Activated B cell treated with CpG ODN at 0.5 μM for 24 hours (primary cell): ENCODE measurements around the gene HMOX1. TPM values are rescaled to one million over a fixed set of nuclear protein-coding genes. Genes with fewer than 3 reads are reported as not detected.
A peak's percentile ranks its signal among the peaks of the same experiment; 100 is the strongest.
"Not testable (repeated sequence)": the region's sequence is repeated elsewhere in the genome, so short reads cannot be mapped to it uniquely, and the experiment has no call there.

Source experiments
- ATAC-seq: fragments of 200-7000 bp; cut with Tn5 transposase; one replicate; pipeline ENCODE4 v1.10.0; 2021; ENCODE audit warnings: low read depth, mild to moderate bottlenecking, moderate library complexity
- CTCF ChIA-PET: fragments of 350-600 bp; sonication (Branson Sonifier 250); formaldehyde crosslinking; loops from one replicate; lab custom pipeline; 2021; ENCODE audit warnings: antibody characterized with exemption; lab: Charles Lee
- POLR2A ChIA-PET: fragments of 350-600 bp; sonication (Branson Sonifier 250); formaldehyde crosslinking; loops from one replicate; lab custom pipeline; 2021; ENCODE audit warnings: antibody characterized with exemption; lab: Charles Lee
- DNase-seq: peaks from one replicate; pipeline ENCODE4 v3.0.0; 2022
- H3K27ac Mint-ChIP-seq: one replicate; pipeline ENCODE4 v1.8.0; 2020; ENCODE audit warnings: mixed read lengths
- H3K27me3 Mint-ChIP-seq: one replicate; pipeline ENCODE4 v1.8.0; 2021; ENCODE audit warnings: mixed read lengths
- H3K36me3 Mint-ChIP-seq: one replicate; pipeline ENCODE4 v1.8.0; 2021; ENCODE audit warnings: low read depth, mixed read lengths
- H3K4me1 Mint-ChIP-seq: one replicate; pipeline ENCODE4 v1.8.0; 2021; ENCODE audit warnings: mixed read lengths
- H3K4me3 Mint-ChIP-seq: one replicate; pipeline ENCODE4 v1.8.0; 2020; ENCODE audit warnings: mild to moderate bottlenecking, mixed read lengths
- H3K9me3 Mint-ChIP-seq: one replicate; pipeline ENCODE4 v1.8.0; 2020; ENCODE audit warnings: mixed read lengths
- intact Hi-C: fragments of 100-400 bp; cut with micrococcal nuclease; formaldehyde crosslinking; loops from one replicate; pipeline ENCODE4 v1.15.1; 2024
- total RNA-seq: library from RNA; stranded (reverse); gene quantifications from 2 replicates; pipeline ENCODE4 v1.2.3, GENCODE V29; 2022
- TF ChIP-seq, protein P1 (sequence below): fragments of 200-600 bp; IDR thresholded peaks from one replicate; pipeline ENCODE4 v1.8.0; 2022; ENCODE audit warnings: antibody characterized with exemption, mild to moderate bottlenecking

The HMOX1 gene
- total RNA-seq, 1 donor from 2014 or later = 13.3 TPM

DNA sequence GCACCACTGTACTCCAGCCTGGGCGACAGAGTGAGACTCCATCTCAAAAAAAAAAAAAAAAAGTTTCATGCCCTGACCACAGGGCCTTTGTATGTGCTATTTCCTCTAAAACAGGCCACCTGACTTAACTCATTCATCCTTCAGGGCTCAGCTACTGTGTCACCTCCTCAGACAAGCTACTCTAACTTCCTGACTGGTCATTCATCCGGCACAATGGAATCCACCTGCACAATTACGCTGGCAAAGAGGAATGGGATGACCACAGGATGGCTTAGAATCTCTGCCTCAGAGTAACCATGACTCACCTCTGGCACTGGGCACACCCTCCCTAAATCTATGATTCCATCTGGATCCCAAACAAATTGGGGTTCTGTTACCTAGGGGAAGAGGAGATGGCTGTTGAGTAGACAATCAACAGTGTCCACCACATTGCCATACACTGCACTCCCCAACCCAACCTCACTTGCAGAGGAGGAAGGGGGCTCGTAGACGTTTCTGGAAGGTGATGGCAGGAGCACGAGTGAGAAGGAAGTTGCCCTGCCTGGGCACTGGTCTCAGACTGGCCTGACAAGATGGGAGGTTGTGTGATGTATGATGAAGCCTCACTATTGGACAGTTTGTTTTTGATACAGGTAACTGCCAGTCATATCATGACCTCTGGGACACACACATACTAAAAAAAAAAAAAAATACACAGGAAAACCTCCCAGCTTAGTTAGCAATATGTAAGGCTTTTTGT is 22.8 kb upstream of the HMOX1 start:
- ATAC-seq = no peak
- Mint-ChIP-seq H3K27ac (peak overlapping the region; percentile 27), H3K4me1 (peaks cover 59% of the 10 kb centered on the region), H3K9me3 (no peaks in the 10 kb centered on the region), H3K27me3 (no peaks in the 10 kb centered on the region), H3K36me3 (no peaks in the 10 kb centered on the region), H3K4me3 (no peak overlapping the region)
- intact Hi-C loops = no loop called here
- POLR2A ChIA-PET = interaction anchor here (0.6 to 2.1 kb wide), 3 partner anchors 19 to 53 kb away, joined by 4 to 12 read pairs (median 6); no protein-coding TSS in a partner anchor
- DNase-seq = no peak
- TF ChIP-seq, protein P1, sequence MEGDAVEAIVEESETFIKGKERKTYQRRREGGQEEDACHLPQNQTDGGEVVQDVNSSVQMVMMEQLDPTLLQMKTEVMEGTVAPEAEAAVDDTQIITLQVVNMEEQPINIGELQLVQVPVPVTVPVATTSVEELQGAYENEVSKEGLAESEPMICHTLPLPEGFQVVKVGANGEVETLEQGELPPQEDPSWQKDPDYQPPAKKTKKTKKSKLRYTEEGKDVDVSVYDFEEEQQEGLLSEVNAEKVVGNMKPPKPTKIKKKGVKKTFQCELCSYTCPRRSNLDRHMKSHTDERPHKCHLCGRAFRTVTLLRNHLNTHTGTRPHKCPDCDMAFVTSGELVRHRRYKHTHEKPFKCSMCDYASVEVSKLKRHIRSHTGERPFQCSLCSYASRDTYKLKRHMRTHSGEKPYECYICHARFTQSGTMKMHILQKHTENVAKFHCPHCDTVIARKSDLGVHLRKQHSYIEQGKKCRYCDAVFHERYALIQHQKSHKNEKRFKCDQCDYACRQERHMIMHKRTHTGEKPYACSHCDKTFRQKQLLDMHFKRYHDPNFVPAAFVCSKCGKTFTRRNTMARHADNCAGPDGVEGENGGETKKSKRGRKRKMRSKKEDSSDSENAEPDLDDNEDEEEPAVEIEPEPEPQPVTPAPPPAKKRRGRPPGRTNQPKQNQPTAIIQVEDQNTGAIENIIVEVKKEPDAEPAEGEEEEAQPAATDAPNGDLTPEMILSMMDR = no peak
- CTCF ChIA-PET = interaction anchor here (1.7 kb wide), 1 partner anchor 53 kb away, joined by 9 read pairs; no protein-coding TSS in a partner anchor

DNA sequence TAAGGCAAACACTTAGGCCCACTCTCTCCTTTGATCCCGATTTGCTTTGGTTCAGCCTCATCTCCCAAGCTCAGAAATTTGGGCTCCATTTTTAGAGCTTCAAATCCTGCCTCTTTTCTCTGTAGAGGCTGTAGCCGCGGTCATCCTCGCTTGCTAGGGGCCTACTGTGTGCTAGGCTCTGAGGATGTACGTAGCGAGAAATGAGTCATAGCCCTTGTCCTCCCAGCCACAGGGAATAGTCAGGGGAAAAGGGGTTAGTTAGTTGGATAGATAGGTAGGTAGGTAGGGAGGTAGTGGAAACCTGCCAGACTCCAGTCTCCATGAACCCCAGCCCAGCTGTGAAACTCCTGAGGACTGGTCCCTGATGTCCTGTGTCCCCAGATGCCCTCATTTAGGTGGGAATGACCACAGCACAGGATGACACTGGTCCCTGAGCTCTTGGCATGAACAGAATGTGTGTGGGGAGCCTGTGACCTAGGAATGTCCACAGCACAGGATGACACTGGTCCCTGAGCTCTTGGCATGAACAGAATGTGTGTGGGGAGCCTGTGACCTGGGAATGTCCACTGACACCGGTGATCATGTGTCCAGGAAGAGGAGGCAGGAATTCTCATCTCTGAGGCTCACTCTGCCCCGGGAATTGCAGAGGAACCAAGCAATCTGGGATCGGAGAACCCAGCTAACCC is 21.4 kb upstream of the HMOX1 start:
- no peak for ATAC-seq
- Mint-ChIP-seq H3K4me3 (no peak overlapping the region), H3K4me1 (peaks cover 53% of the 10 kb centered on the region), H3K27ac (peak overlapping the region; percentile 37), H3K36me3 (no peaks in the 10 kb centered on the region), H3K9me3 (no peaks in the 10 kb centered on the region), H3K27me3 (no peaks in the 10 kb centered on the region)
- CTCF ChIA-PET = interaction anchor here (0.9 to 1.2 kb wide), 3 partner anchors 8 to 71 kb away, joined by 3 to 4 read pairs (median 3); no protein-coding TSS in a partner anchor
- no peak for DNase-seq
- TF ChIP-seq, protein P1 = no peak
- POLR2A ChIA-PET = interaction anchor here (0.6 to 2.5 kb wide), 5 partner anchors 8 to 1018 kb away, joined by 3 to 6 read pairs (median 6); no protein-coding TSS in a partner anchor
- intact Hi-C loops = no loop called here

DNA sequence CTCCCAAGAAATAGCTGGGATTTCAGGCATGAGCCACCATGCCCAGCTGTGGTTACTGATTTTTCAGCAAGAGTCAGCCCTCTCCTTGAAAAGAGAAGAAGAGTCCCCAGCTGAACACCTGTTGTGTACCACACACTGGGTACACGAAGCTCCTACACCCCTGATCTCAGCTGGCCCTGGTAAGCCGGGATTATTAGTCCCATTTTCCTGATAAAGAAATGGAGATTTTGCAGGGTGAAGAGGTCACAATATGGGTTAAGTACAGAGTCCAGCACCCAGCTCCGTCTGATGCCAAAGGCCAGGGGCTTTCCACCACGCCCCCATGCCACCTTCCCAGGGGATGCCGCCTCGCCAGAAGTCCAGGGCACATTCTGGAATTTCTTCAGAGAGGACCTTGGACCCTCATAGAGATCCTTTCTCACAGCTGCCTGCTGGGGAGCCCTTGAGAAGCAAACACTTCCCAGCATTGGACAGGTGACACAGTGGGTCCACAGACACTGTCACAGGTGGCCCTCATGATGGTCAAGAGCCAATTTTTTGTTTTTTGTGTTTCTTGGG is 19.8 kb upstream of the HMOX1 start:
- no peak for DNase-seq
- ATAC-seq = no peak
- Mint-ChIP-seq H3K36me3 (no peaks in the 10 kb centered on the region), H3K4me3 (no peak overlapping the region), H3K27me3 (no peaks in the 10 kb centered on the region), H3K27ac (no peak overlapping the region), H3K4me1 (peaks cover 47% of the 10 kb centered on the region), H3K9me3 (no peaks in the 10 kb centered on the region)
- ChIA-PET POLR2A (interaction anchor here (0.7 to 2.5 kb wide), 5 partner anchors 10 to 49 kb away, joined by 3 to 7 read pairs (median 6); partner anchors contain the start of gene HMOX1), CTCF (no interaction called here)
- TF ChIP-seq, protein P1 = no peak
- intact Hi-C loops = no loop called here

DNA sequence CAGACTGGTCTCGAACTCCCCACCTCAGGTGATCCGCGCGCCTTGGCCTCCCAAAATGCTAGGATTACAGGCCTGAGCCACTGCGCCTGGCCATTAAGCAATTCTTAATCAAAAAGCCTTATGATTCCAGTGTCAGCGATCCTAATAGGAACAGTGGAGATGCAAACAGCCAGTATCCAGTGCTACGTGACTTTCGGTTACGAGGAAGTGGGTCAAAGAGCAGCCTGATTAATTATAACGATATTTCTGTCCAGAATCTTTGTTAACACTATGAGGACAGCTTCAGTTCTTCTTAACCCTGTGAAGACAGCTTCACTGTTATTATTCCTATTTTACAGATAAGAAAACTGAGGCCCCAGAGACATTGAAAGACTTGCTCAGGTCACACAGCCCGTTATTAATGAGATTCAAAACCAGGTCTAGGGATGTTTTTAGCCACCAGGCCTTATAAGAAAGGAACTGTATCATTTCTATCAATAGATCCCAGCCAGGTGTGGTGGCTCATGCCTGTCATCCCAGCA is 17.3 kb upstream of the HMOX1 start:
- Mint-ChIP-seq H3K27ac (no peak overlapping the region), H3K9me3 (no peaks in the 10 kb centered on the region), H3K36me3 (no peaks in the 10 kb centered on the region), H3K4me1 (peaks cover 59% of the 10 kb centered on the region), H3K4me3 (no peak overlapping the region), H3K27me3 (no peaks in the 10 kb centered on the region)
- ChIA-PET CTCF (interaction anchor here (0.7 kb wide), 1 partner anchor 12 kb away, joined by 3 read pairs; no protein-coding TSS in a partner anchor), POLR2A (interaction anchor here (1.1 to 2.1 kb wide), 2 partner anchors 11 to 47 kb away, joined by 5 to 6 read pairs; no protein-coding TSS in a partner anchor)
- ATAC-seq = no peak
- TF ChIP-seq, protein P1 = no peak
- DNase-seq = no peak
- intact Hi-C loops = no loop called here

DNA sequence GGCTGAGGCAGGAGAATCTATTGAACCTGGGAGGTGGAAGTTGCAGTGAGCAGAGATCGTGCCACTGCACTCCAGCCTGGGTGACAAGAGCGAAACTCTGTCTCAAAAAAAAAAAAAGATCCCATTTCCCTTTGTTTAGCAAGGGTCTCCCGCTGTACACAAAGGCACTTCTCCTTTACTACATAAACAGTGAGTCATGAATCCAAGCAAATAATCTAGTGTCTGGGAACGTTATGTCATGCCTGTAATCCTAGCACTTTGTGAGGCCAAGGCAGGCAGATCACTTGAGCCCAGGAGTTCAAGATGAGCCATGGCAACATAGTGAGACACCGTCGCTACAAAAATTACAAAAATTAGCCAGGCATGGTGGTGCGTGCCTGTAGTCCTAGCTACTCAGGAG is 16.7 kb upstream of the HMOX1 start:
- H3K4me3 Mint-ChIP-seq, H3K9me3 Mint-ChIP-seq, DNase-seq, intact Hi-C loops, H3K27ac Mint-ChIP-seq, H3K27me3 Mint-ChIP-seq, CTCF ChIA-PET, ATAC-seq, H3K36me3 Mint-ChIP-seq: not testable (repeated sequence)
- H3K4me1 Mint-ChIP-seq = peaks cover 60% of the 10 kb centered on the region
- POLR2A ChIA-PET = interaction anchor here (1.1 kb wide), 1 partner anchor 46 kb away, joined by 6 read pairs; no protein-coding TSS in a partner anchor
